NCI-H1092 (cell line): ENCODE data around the gene TM4SF18.
A peak's percentile ranks its signal among the peaks of the same experiment; 100 is the strongest.

ENCODE experiments used
- DNase-seq: peaks from one replicate; lab custom pipeline; 2025; lab: John Stamatoyannopoulos, UW

TM4SF18 gene

DNA sequence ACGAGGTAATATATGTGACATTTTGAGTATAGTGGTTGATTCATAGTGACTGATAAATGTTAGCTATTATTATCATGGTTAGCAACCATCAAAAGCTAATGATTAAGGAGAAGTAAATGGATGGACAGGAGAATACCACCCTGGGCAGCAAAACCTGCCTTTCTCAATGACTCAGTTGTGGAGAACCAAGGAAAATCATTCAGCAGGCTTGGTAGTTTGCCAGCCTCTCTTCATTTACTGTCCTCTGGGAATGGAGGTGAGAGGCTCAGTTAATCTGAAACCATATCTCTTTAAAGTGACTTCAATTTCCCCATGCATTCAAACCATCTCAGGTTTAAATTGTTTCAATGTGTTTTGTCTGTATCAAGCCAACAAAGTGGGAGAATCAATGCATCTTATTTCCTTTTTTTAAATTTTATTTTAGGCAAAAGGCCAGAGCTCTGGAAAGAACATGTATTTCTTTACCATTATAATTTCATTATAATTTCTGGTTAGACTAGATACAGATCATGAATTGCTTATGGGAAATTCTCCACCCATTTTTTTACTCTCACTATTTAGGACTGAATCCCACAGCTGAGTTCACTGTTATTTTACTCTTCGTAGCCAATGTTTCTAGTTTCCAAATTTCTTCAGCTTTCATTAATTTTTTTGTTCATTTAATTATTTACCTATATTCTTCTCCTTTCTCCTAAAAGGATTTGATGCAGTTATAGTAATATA is 2.7 kb downstream of the TM4SF18 start:
- DNase-seq = peak; percentile 83

DNA sequence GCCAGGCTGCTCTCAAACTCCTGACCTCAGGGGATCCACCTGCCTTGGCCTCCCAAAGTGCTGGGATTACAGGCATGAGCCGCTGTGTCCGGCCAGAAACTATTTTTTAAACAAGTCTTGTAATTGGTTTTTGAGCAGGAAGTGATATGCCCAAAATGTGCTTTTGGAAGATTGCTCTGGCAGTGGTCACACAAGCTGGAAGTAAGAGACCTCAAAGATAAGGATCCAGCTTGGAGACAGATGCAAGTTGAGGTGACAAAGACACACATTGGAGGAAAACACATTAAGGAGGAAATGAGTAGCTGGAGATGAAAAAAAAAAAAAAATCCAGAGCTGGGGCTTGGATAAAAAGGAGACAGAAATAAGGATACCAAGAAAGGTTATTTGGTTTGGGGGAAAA is 6.3 kb downstream of the TM4SF18 start:
- no peak for DNase-seq

GRCh38 chr3:149325581-149325980 is 7.9 kb downstream of the TM4SF18 start:
- no peak for DNase-seq

GRCh38 chr3:149324332-149324731 is 9.1 kb downstream of the TM4SF18 start:
- no peak for DNase-seq

GRCh38 chr3:149321640-149322039 is 11.8 kb downstream of the TM4SF18 start:
- DNase-seq = no peak

GRCh38 chr3:149321136-149321535 is 12.3 kb downstream of the TM4SF18 start:
- DNase-seq = no peak

GRCh38 chr3:149319750-149320149 is 13.7 kb downstream of the TM4SF18 start:
- no peak for DNase-seq

- no peak for DNase-seq
These were observed 16.4 kb downstream of the TM4SF18 start for GRCh38 chr3:149317072-149317471.

DNA sequence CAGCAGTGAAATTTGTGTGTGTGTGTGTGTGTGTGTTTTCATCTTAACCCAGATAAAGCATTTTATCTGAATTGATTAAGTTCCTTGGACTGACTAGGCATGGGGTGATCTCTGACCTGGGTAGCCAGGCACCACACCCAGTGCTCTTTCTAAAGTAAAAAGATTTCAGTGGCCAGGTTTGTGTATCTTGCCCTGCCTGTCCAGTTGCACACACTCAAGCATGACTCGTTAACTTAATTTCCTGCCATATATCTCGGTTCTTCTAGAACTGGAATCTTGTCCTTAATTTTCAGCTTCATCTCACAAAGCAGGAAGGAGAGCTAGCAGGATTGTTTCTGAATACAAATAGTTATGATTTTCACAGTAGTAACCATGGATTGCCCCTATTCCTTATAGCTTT is 17.0 kb downstream of the TM4SF18 start:
- DNase-seq = no peak

GRCh38 chr3:149315694-149316093 is 17.7 kb downstream of the TM4SF18 start:
- DNase-seq = no peak

DNA sequence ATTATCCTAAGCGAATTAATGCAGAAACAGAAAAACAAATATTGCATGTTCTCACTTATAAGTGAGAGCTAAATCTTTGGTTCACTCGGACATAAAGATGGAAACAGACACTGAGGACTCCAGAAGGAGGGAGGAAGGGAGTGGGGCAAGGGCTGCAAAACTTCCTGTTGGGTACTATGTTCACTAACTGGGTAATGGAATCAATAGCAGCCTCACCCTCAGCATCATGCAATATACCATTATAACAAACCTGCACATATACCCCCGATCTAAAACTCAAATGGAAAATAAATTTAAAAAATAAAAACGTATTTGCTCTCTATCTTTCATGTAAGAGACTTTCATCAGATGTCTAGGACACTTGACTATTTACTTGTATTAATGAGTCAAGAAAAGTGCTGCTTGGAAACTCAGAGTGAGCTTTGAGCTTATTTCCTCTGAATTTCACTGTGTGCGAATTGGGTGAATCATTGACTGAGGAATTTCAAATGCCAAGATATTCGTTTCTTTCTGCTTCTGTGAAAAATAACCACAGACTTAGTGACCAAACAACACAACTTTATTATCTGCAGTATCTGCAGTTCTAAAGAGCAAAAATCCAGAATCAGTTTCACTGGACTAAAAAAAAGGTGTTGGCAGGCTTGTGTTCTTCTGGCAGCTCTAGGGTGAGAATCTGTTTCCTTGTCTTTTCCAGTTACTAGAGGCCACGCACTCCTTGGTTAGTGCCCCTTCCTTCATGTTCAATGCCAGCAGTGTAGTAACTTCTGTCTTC is 18.4 kb downstream of the TM4SF18 start:
- DNase-seq = no peak

DNA sequence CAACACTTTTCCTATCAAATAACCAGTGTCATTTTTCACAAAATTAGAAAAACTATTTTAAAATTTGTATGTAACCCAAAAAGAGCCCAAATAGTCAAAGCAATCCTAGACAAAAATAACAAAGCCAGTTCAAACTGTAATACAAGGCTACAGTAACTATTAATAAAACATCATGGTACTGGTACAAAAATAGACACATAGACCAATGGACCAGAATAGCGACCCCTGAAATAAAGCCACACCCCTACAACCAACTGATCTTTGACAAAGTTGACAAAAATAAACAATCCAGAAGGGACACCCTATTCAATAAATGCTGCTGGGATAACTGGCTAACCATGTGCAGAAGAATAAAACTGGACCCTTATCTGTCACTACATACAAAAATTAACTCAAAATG is 19.9 kb downstream of the TM4SF18 start:
- no peak for DNase-seq

- no peak for DNase-seq
These were observed 22.5 kb downstream of the TM4SF18 start for GRCh38 chr3:149310796-149311534.

GRCh38 chr3:149307435-149307783 is 26.0 kb downstream of the TM4SF18 start:
- no peak for DNase-seq

DNA sequence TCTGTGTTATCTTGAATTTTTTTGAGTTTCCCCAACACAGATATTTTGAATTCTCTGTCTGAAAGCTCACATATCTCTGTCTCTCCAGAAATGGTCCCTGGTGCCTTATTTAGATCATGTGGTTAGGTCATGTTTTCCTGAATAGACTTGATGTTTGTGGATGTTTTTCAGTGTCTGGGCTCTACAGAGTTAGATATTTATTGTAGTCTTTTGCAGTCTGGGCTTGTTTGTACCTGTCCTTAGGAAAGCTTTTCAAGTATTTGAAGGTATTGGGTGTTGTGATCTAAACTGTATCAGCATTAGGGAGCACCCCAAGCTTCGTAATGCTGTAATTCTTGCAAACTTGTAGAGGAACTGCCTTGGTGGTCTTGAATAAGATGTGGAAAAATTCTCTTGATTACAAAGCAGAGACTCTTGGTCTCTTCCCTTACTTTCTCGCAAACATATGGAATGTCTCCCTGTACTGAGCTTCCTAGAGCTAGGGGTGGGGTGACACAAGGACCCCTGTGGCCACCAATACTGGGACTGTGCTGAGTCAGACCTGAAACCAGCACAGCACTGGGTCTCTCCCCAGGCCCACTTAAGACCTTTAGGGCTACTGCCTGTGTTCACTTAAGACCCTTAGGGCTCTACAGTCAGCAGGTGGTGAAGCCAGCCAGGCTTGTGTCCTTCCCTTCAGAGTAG is 26.5 kb downstream of the TM4SF18 start:
- DNase-seq = no peak

GRCh38 chr3:149305376-149305775 is 28.1 kb downstream of the TM4SF18 start:
- no peak for DNase-seq

- DNase-seq = no peak
These were observed 33.3 kb downstream of the TM4SF18 start for GRCh38 chr3:149299938-149300801.

DNA sequence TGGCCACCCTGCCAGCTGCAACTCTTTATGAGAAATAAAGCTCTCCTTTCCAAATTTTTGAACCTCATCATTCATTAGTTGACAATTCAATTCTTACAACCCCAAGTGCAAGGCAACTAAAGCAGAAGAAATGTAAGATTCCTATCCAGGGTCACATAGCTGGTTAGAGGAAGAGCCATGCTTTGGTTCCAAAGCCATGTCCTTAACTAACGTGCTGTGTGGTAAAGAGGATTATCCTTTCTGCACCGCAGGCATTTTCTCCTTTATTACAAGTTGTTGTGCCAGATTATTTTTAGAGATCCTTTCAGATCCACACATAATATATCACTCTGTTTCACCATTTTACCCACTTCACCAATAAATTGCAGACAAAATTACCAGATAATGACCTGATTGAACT is 36.5 kb downstream of the TM4SF18 start:
- no peak for DNase-seq

GRCh38 chr3:149292666-149293065 is 40.8 kb downstream of the TM4SF18 start:
- no peak for DNase-seq

GRCh38 chr3:149291178-149291577 is 42.3 kb downstream of the TM4SF18 start:
- DNase-seq = no peak

DNA sequence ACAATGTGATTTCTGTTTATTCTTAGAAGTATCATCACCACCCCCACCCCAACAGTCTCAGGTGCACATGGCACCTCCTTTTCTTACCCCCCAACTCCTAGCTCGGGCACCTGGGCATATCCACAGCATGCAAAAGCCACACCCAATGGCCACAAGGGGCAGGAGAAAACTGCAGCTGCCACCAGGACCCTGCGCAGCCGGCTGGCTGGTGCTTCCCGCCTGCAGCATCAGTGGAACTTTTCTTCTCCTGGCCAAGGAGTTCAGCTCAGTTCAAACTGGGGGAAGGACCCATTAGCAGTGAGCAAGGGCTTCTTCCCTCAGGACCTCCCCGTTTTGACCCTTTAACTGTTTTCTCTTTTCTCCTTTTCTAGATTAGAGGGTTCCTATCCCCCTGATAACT is 44.8 kb downstream of the TM4SF18 start:
- no peak for DNase-seq
